GM12878 (cell line): ENCODE measurements around the gene STRN4. TPM values are rescaled to one million over a fixed set of nuclear protein-coding genes. Genes with fewer than 3 reads are reported as not detected.

Source experiments
- ATF2 ChIP-seq: IDR thresholded peaks from 2 replicates; pipeline ENCODE4 v1.6.1; 2012; ENCODE audit warnings: low read length, inconsistent platforms
- ATF7 ChIP-seq: fragments of 450-650 bp; IDR thresholded peaks from 2 replicates; pipeline ENCODE4 v1.6.1; 2016; ENCODE audit warnings: low read depth, mild to moderate bottlenecking
- CREB1 ChIP-seq: IDR thresholded peaks from 2 replicates; pipeline ENCODE4 v1.6.1; 2012; ENCODE audit warnings: low read depth, mild to moderate bottlenecking, inconsistent platforms
- ETV6 ChIP-seq, 2 experiments: fragments of 450-650 bp in 1 of 2; IDR thresholded peaks in 1 of 2; conservative IDR thresholded peaks in 1 of 2; 2 replicates each; pipeline ENCODE4 v1.6.1; 2014; ENCODE audit warnings: antibody characterized with exemption in 1 of 2, borderline replicate concordance in 1 of 2, low read depth in 1 of 2, mild to moderate bottlenecking in 1 of 2, moderate library complexity in 1 of 2
- FOXM1 ChIP-seq: IDR thresholded peaks from 2 replicates; pipeline ENCODE4 v1.6.1; 2012; ENCODE audit warnings: low read depth, mild to moderate bottlenecking, inconsistent platforms, low read length, moderate library complexity
- IKZF2 ChIP-seq, 2 experiments: fragments of 450-650 bp; IDR thresholded peaks; 2 replicates each; pipeline ENCODE4 v1.6.1; 2017; ENCODE audit warnings: mild to moderate bottlenecking in 2 of 2, moderate library complexity in 2 of 2
- LARP7 ChIP-seq: fragments of 450-650 bp; IDR thresholded peaks from 2 replicates; pipeline ENCODE4 v1.6.1; 2017; ENCODE audit warnings: mild to moderate bottlenecking
- NR2F1 ChIP-seq: fragments of 450-650 bp; conservative IDR thresholded peaks from 2 replicates; pipeline ENCODE4 v1.6.1; 2017; ENCODE audit warnings: mild to moderate bottlenecking
- PAX5 ChIP-seq: IDR thresholded peaks from 2 replicates; pipeline ENCODE4 v1.6.1; 2011; ENCODE audit warnings: low read depth, low read length, borderline replicate concordance
- SMARCA5 ChIP-seq: fragments of 450-650 bp; IDR thresholded peaks from 2 replicates; pipeline ENCODE4 v1.6.1; 2017; ENCODE audit warnings: mild to moderate bottlenecking
- TCF3 ChIP-seq: IDR thresholded peaks from 2 replicates; pipeline ENCODE4 v1.6.1; 2012; ENCODE audit warnings: low read depth, mild to moderate bottlenecking, low read length, borderline replicate concordance; ENCODE audit not compliant: insufficient read depth
- USF1 ChIP-seq: IDR thresholded peaks from 2 replicates; pipeline ENCODE4 v1.6.1; 2011; ENCODE audit warnings: borderline replicate concordance, low read depth, mild to moderate bottlenecking, moderate library complexity, mixed read lengths, low read length; ENCODE audit not compliant: insufficient read depth; ENCODE audit errors: extremely low read length
- ZBED1 ChIP-seq: IDR thresholded peaks from 2 replicates; pipeline ENCODE4 v1.6.1; 2016; ENCODE audit warnings: borderline replicate concordance
- ZNF384 ChIP-seq: IDR thresholded peaks from 2 replicates; pipeline ENCODE4 v1.6.1; 2012; ENCODE audit warnings: low read depth, mild to moderate bottlenecking, low read length, improper control_type of control experiment, borderline replicate concordance
- ZNF687 ChIP-seq: fragments of 450-650 bp; IDR thresholded peaks from 2 replicates; pipeline ENCODE4 v1.6.1; 2017; ENCODE audit warnings: mild to moderate bottlenecking, moderate library complexity
- polyA plus RNA-seq, 11 experiments: library from polyadenylated mRNA; depleted of rRNA in 4 of 11; unstranded in 6 of 11; stranded (reverse) in 5 of 11; fragments of >200 nt; fragmentation: Nextera tagmentation in 4 of 11; fragmentation: Illumina TruSeq in 1 of 11; extraction: Ambion mirVana in 4 of 11; extraction: Trizol in 1 of 11; gene quantifications; 1 replicate in 1 of 11; 2 replicates in 10 of 11; pipeline versions ENCODE4 v1.2.1 to v1.2.3, GENCODE V29; 2011 to 2016; ENCODE audit warnings: inconsistent platforms in 2 of 11, missing spikeins in 2 of 11, low read depth in 1 of 11
- total RNA-seq, 4 experiments: library from RNA; depleted of rRNA in 3 of 4; stranded (reverse); fragments of >200 nt in 3 of 4; fragmentation: Illumina TruSeq in 1 of 4; extraction: Trizol in 1 of 4; gene quantifications; 2 replicates each; pipeline versions ENCODE4 v1.2.1 to v1.2.3, GENCODE V29; 2013 to 2021
- TF ChIP-seq, protein P1 (sequence below): IDR thresholded peaks from 2 replicates; pipeline ENCODE4 v1.6.1; 2012; ENCODE audit warnings: improper control_type of control experiment, low read depth, low read length; ENCODE audit not compliant: insufficient replicate concordance
- TF ChIP-seq, protein P2 (sequence below): IDR thresholded peaks from 2 replicates; pipeline ENCODE4 v1.6.1; 2012; ENCODE audit warnings: low read depth, low read length, improper control_type of control experiment

The STRN4 gene
- total and polyA plus RNA-seq, 10 of the 15 experiments (the other 5 are each of a cell fraction or from before 2014, with no cell fraction given), result 0.42 to 62.8 (median 22.5) TPM

GRCh38 chr19:46718157-46718933 lies 27.9 kb downstream of the STRN4 start (continued):
- TF ChIP-seq, protein P1, sequence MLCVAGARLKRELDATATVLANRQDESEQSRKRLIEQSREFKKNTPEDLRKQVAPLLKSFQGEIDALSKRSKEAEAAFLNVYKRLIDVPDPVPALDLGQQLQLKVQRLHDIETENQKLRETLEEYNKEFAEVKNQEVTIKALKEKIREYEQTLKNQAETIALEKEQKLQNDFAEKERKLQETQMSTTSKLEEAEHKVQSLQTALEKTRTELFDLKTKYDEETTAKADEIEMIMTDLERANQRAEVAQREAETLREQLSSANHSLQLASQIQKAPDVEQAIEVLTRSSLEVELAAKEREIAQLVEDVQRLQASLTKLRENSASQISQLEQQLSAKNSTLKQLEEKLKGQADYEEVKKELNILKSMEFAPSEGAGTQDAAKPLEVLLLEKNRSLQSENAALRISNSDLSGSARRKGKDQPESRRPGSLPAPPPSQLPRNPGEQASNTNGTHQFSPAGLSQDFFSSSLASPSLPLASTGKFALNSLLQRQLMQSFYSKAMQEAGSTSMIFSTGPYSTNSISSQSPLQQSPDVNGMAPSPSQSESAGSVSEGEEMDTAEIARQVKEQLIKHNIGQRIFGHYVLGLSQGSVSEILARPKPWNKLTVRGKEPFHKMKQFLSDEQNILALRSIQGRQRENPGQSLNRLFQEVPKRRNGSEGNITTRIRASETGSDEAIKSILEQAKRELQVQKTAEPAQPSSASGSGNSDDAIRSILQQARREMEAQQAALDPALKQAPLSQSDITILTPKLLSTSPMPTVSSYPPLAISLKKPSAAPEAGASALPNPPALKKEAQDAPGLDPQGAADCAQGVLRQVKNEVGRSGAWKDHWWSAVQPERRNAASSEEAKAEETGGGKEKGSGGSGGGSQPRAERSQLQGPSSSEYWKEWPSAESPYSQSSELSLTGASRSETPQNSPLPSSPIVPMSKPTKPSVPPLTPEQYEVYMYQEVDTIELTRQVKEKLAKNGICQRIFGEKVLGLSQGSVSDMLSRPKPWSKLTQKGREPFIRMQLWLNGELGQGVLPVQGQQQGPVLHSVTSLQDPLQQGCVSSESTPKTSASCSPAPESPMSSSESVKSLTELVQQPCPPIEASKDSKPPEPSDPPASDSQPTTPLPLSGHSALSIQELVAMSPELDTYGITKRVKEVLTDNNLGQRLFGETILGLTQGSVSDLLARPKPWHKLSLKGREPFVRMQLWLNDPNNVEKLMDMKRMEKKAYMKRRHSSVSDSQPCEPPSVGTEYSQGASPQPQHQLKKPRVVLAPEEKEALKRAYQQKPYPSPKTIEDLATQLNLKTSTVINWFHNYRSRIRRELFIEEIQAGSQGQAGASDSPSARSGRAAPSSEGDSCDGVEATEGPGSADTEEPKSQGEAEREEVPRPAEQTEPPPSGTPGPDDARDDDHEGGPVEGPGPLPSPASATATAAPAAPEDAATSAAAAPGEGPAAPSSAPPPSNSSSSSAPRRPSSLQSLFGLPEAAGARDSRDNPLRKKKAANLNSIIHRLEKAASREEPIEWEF, result peak; percentile 64
- TF ChIP-seq TCF3, result peak; percentile 78; the same call in 1 of the 2 replicates
- TF ChIP-seq CREB1, result peak; percentile 66; the same call in 1 of the 2 replicates
- no peak; the same call in 1 of the 2 replicates for TF ChIP-seq ATF2
- peak in 1 of 2 experiments; percentile 99; a peak in 2 of 4 replicates for TF ChIP-seq ETV6 (conservative IDR thresholded peaks at IDR 0.05 in 1 of 2, IDR thresholded peaks at IDR 0.05 in 1 of 2; ENCODE audit: borderline replicate concordance in 1 of 2, low read depth in 1 of 2)
- peak; percentile 83 for TF ChIP-seq ZNF687
- no peak for TF ChIP-seq NR2F1
- peak; percentile 70 for TF ChIP-seq USF1
- no peak for TF ChIP-seq FOXM1
- TF ChIP-seq, protein P2, sequence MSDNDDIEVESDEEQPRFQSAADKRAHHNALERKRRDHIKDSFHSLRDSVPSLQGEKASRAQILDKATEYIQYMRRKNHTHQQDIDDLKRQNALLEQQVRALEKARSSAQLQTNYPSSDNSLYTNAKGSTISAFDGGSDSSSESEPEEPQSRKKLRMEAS, result peak; percentile 93
- no peak for TF ChIP-seq LARP7
- TF ChIP-seq PAX5, result peak; percentile 42; the same call in 1 of the 2 replicates
- peak; percentile 64 to 76 for TF ChIP-seq IKZF2 (IDR thresholded peaks at IDR 0.05)
- peak; percentile 44; the same call in 1 of the 2 replicates for TF ChIP-seq ZBED1
- TF ChIP-seq ZNF384, result no peak
- no peak; the same call in 1 of the 2 replicates for TF ChIP-seq ATF7
- no peak for TF ChIP-seq SMARCA5
